ENCODE measurements around the gene PHC2.

The PHC2 gene

DNA sequence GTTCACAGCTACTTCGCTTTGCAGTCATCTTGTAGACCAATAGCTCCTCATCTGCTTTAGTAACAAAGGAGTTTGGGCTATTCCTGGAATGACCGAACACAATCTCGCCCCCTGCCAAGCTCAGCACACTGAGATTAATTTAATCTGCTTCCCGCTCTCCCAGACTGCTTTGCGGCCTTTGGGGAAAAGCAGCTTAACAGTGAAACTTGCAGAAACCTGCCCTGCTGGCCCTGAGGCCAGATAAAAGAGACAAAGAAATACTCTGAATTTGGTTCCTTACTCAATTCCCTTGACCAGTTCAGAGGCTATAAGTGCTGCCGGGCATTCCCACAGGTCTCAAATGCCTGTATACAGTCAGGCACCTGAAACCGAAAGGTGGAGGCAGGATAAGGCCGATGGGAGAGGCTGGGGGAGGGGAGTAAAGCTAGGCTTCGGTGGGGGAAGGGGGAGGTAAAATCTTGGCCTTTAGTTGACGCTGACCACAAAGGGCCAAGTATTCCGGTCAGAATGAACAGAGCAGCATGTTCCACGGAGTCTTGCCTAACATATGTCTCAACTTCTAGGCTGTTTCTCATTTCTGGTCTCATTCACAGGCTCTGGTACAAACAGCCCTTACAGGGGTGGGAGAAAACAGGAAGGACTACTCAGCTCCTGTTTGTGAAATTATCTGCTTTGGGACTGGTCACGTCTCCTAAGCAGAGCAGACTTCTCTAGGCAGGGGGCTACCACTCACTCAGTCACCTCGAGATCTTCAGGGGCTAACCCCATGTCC, 92.3 kb downstream of the PHC2 start:
- peak overlapping the region; percentile 28 for H3K4me3 ChIP-seq (ENCODE audit: low read depth, low read length)
- TF ChIP-seq, protein P1, sequence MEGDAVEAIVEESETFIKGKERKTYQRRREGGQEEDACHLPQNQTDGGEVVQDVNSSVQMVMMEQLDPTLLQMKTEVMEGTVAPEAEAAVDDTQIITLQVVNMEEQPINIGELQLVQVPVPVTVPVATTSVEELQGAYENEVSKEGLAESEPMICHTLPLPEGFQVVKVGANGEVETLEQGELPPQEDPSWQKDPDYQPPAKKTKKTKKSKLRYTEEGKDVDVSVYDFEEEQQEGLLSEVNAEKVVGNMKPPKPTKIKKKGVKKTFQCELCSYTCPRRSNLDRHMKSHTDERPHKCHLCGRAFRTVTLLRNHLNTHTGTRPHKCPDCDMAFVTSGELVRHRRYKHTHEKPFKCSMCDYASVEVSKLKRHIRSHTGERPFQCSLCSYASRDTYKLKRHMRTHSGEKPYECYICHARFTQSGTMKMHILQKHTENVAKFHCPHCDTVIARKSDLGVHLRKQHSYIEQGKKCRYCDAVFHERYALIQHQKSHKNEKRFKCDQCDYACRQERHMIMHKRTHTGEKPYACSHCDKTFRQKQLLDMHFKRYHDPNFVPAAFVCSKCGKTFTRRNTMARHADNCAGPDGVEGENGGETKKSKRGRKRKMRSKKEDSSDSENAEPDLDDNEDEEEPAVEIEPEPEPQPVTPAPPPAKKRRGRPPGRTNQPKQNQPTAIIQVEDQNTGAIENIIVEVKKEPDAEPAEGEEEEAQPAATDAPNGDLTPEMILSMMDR (IDR thresholded peaks at IDR 0.05; ENCODE audit: low read depth, low read length): no peak

GRCh38 chr1:33338048-33338439, 92.9 kb downstream of the PHC2 start:
- H3K4me3 ChIP-seq (ENCODE audit: low read depth, low read length): no peak overlapping the region
- TF ChIP-seq, protein P1 (IDR thresholded peaks at IDR 0.05; ENCODE audit: low read depth, low read length): no peak

DNA sequence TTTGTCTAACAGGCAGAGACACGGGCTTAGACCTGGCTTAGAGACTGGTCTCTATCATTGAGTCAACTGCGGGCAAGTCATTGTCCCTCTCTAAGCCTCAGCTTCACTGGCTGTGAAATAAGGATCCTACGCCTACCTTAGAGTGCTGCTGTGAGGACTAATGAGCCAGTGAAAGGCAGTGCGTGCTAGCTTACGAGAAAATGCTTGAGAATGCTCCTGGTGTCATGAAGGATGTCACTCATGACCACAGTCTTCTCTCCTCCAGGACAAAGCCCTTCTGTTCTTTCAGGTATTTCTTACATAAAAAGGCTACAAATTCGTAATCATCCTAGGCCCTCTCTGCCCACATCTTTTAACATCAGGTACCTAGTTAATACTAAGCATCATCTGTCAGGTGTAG, 93.5 kb downstream of the PHC2 start:
- no peak overlapping the region for H3K4me3 ChIP-seq (ENCODE audit: low read depth, low read length)
- TF ChIP-seq, protein P1 (IDR thresholded peaks at IDR 0.05; ENCODE audit: low read depth, low read length): no peak

- H3K4me3 ChIP-seq (ENCODE audit: low read depth, low read length): no peak overlapping the region
- TF ChIP-seq, protein P1 (IDR thresholded peaks at IDR 0.05; ENCODE audit: low read depth, low read length): no peak
Measured at GRCh38 chr1:33336580-33336979, 94.3 kb downstream of the PHC2 start.

- no peak overlapping the region for H3K4me3 ChIP-seq (ENCODE audit: low read depth, low read length)
- TF ChIP-seq, protein P1 (IDR thresholded peaks at IDR 0.05; ENCODE audit: low read depth, low read length): no peak
Measured at GRCh38 chr1:33335020-33335419, 95.9 kb downstream of the PHC2 start.

DNA sequence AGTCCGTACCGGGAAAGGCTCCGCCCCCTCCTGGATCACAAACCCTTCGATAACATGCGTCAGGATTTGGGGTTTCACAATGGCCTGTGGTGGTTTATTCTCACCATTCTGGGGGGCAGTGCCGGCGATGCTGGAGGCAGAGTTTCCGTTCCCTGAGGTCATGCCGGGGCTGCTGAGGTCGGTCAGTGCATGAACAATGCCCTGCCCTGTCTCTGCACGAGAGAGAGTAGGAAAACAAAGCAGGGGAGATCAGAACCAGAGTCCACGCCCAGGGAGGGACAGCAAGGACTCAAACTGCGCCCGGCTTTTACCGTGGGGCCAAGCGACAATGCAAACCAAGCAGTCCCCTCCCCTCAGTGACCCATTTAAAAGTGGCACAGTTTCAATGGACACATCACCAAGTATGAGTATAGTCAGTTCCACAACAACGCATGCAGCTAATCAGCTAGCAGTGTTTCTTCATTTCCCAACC, 96.8 kb downstream of the PHC2 start:
- no peak overlapping the region for H3K4me3 ChIP-seq (ENCODE audit: low read depth, low read length)
- TF ChIP-seq, protein P1 (IDR thresholded peaks at IDR 0.05; ENCODE audit: low read depth, low read length): no peak

DNA sequence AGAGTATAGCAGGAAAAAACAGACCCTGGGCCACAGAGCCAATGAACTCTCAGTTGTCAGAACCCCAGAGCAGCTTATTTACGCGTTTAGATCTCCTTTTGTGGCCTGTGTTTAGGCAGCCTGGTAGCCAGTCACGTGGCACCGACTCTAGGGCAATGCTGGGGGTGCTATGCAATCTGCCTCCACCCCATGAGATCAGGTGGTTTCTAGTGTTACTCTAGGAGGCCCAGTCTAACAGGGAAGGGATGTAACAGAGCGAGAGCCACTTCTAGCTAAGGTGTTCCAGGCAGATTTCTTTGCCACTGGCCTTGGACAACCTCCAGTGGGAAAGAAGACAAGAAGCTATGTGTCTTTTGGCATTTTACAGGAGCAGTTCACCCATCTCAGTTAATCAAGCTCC, 98.0 kb downstream of the PHC2 start:
- H3K4me3 ChIP-seq (ENCODE audit: low read depth, low read length): no peak overlapping the region
- TF ChIP-seq, protein P1 (IDR thresholded peaks at IDR 0.05; ENCODE audit: low read depth, low read length): no peak
